Endodermal cell (in vitro differentiated cells): ENCODE measurements around the gene USP4. TPM values are rescaled to one million over a fixed set of nuclear protein-coding genes. Genes with fewer than 3 reads are reported as not detected.
A peak's percentile ranks its signal among the peaks of the same experiment; 100 is the strongest.

Experiments
- DNase-seq: peaks from one replicate; pipeline ENCODE4 v3.0.0-alpha.2; 2017
- H3K27ac ChIP-seq: 2 replicates; pipeline ENCODE4 v1.5.1; 2013; ENCODE audit warnings: mild to moderate bottlenecking, low read depth, low read length, moderate library complexity
- H3K27me3 ChIP-seq: 2 replicates; pipeline ENCODE4 v1.6.1; 2013; ENCODE audit warnings: mild to moderate bottlenecking, low read length, moderate library complexity; ENCODE audit not compliant: insufficient read depth, control insufficient read depth, poor library complexity, severe bottlenecking
- H3K36me3 ChIP-seq: 2 replicates; pipeline ENCODE4 v1.7.0; 2013; ENCODE audit warnings: mild to moderate bottlenecking, low read length, moderate library complexity; ENCODE audit not compliant: control insufficient read depth, insufficient read depth
- H3K4me1 ChIP-seq: one replicate; pipeline ENCODE4 v1.7.0; 2013; ENCODE audit warnings: low read length; ENCODE audit not compliant: control insufficient read depth, insufficient read depth
- H3K4me3 ChIP-seq: 2 replicates; pipeline ENCODE4 v1.5.1; 2013; ENCODE audit warnings: mild to moderate bottlenecking, low read length, moderate library complexity
- H3K9ac ChIP-seq: 2 replicates; pipeline ENCODE4 v1.6.1; 2013; ENCODE audit warnings: mild to moderate bottlenecking, low read length, moderate library complexity; ENCODE audit not compliant: poor library complexity, severe bottlenecking; ENCODE audit errors: extremely low read depth
- H3K9me3 ChIP-seq: 2 replicates; pipeline ENCODE4 v1.6.1; 2013; ENCODE audit warnings: mild to moderate bottlenecking, low read length, moderate library complexity; ENCODE audit not compliant: control insufficient read depth
- H3K27ac Mint-ChIP-seq: 2 replicates; pipeline ENCODE4 v1.8.0; 2020; ENCODE audit warnings: mixed read lengths
- H3K27me3 Mint-ChIP-seq: 2 replicates; pipeline ENCODE4 v1.8.0; 2021; ENCODE audit warnings: mild to moderate bottlenecking, mixed read lengths; ENCODE audit not compliant: insufficient read depth
- H3K36me3 Mint-ChIP-seq: 2 replicates; pipeline ENCODE4 v1.8.0; 2020; ENCODE audit warnings: low read depth, mixed read lengths
- H3K4me1 Mint-ChIP-seq: 2 replicates; pipeline ENCODE4 v1.8.0; 2020; ENCODE audit warnings: mixed read lengths
- H3K4me3 Mint-ChIP-seq: 2 replicates; pipeline ENCODE4 v1.8.0; 2020; ENCODE audit warnings: mild to moderate bottlenecking, moderate library complexity, mixed read lengths
- H3K9me3 Mint-ChIP-seq: 2 replicates; pipeline ENCODE4 v1.8.0; 2020; ENCODE audit warnings: mild to moderate bottlenecking, mixed read lengths
- CTCF ChIP-seq: fragments of 200-600 bp; sonication (generic); conservative IDR thresholded peaks from 2 replicates; pipeline ENCODE4 v1.5.0; 2021; ENCODE audit warnings: antibody characterized with exemption, mild to moderate bottlenecking
- WGBS, 2 experiments: methylation state at CpG; one replicate each; pipeline versions ENCODE4 v1.1.5 to v1.1.7; 2013; ENCODE audit warnings: missing lambda C conversion rate in 2 of 2, mixed read lengths in 1 of 2; ENCODE audit not compliant: insufficient coverage in 1 of 2, insufficient read length in 1 of 2; 5-methylcytosine and 5-hydroxymethylcytosine counted together
- total RNA-seq, 2 donors: library from RNA; stranded (reverse); fragmentation: NEBNext Ultra II Directional in 1 of 2; extraction: Animal tissue kit (Norgen Biotek cat#: 25700) in 1 of 2; gene quantifications; 2 replicates in 1 of 2; 3 replicates in 1 of 2; pipeline ENCODE4 v1.2.1, GENCODE V29; 2021

Gene USP4
- total RNA-seq, 2 donors from 2014 or later = 48.3 to 48.9 TPM

- H3K4me3 Mint-ChIP-seq = peak overlapping the region; percentile 90
- Histone ChIP-seq H3K27ac (peak overlapping the region; percentile 85), H3K27me3 (no peaks in the 10 kb centered on the region), H3K9me3 (no peaks in the 10 kb centered on the region), H3K4me1 (no peaks in the 10 kb centered on the region), H3K9ac (peak overlapping the region; percentile 70), H3K4me3 (peak overlapping the region; percentile 79), H3K36me3 (peaks cover 17% of the 10 kb centered on the region)
- peaks cover 14% of the 10 kb centered on the region for H3K36me3 Mint-ChIP-seq
- 3 to 4% methylated on average over 5 to 17 of the region's 17 CpGs for WGBS, 2 experiments
- no peaks in the 10 kb centered on the region for H3K9me3 Mint-ChIP-seq
- TF ChIP-seq CTCF = no peak
- DNase-seq = no peak
- H3K4me1 Mint-ChIP-seq = peaks cover 14% of the 10 kb centered on the region
- peak overlapping the region; percentile 82 for H3K27ac Mint-ChIP-seq
- H3K27me3 Mint-ChIP-seq = no peaks in the 10 kb centered on the region
Measured at GRCh38 chr3:49339581-49339940, 292 bp downstream of the USP4 start.

- no peak overlapping the region for H3K4me3 Mint-ChIP-seq
- Histone ChIP-seq H3K27me3 (no peaks in the 10 kb centered on the region), H3K9ac (no peak overlapping the region), H3K9me3 (peaks cover 8% of the 10 kb centered on the region), H3K36me3 (peaks cover 56% of the 10 kb centered on the region), H3K4me3 (no peak overlapping the region), H3K27ac (no peak overlapping the region), H3K4me1 (no peaks in the 10 kb centered on the region)
- H3K4me1 Mint-ChIP-seq = peaks cover 1% of the 10 kb centered on the region
- H3K9me3 Mint-ChIP-seq = peaks cover 4% of the 10 kb centered on the region
- no peak for DNase-seq
- H3K27me3 Mint-ChIP-seq = no peaks in the 10 kb centered on the region
- no peak for TF ChIP-seq CTCF
- WGBS, 2 experiments = 90 to 94% methylated on average over 2 to 5 of the region's 5 CpGs
- peaks cover 58% of the 10 kb centered on the region for H3K36me3 Mint-ChIP-seq
- H3K27ac Mint-ChIP-seq = no peak overlapping the region
Measured at GRCh38 chr3:49333916-49334633, 5.8 kb downstream of the USP4 start.

GRCh38 chr3:49333091-49333490, 6.8 kb downstream of the USP4 start:
- no peaks in the 10 kb centered on the region for H3K4me1 ChIP-seq
- peaks cover 56% of the 10 kb centered on the region for H3K36me3 ChIP-seq
- Mint-ChIP-seq H3K4me1 (no peaks in the 10 kb centered on the region), H3K36me3 (peaks cover 59% of the 10 kb centered on the region), H3K9me3 (peaks cover 4% of the 10 kb centered on the region), H3K27ac (no peak overlapping the region), H3K4me3 (no peak overlapping the region), H3K27me3 (no peaks in the 10 kb centered on the region)
- H3K27me3 ChIP-seq = no peaks in the 10 kb centered on the region
- no peak for DNase-seq
- peaks cover 8% of the 10 kb centered on the region for H3K9me3 ChIP-seq
- no peak overlapping the region for H3K9ac ChIP-seq
- H3K4me3 ChIP-seq = no peak overlapping the region
- no peak overlapping the region for H3K27ac ChIP-seq
- 78 to 100% methylated on average over 1 to 3 of the region's 3 CpGs for WGBS, 2 experiments
- TF ChIP-seq CTCF = no peak
